SU-DHL-6 (cell line): ENCODE results near the gene FNBP1L.

Experiments
- H2AFZ ChIP-seq: fragments of 200-600 bp; sonication (generic); 2 replicates; pipeline ENCODE4 v1.6.1; 2014; ENCODE audit warnings: low read depth, mild to moderate bottlenecking, moderate library complexity, mixed read lengths, antibody characterized with exemption, low read length; ENCODE audit not compliant: severe bottlenecking
- H3F3A ChIP-seq: fragments of 200-600 bp; shearing (Covaris generic); 2 replicates; pipeline ENCODE4 v1.6.0; 2016; ENCODE audit warnings: antibody characterized with exemption, mild to moderate bottlenecking; ENCODE audit not compliant: insufficient read depth
- H3K27ac ChIP-seq: fragments of 200-600 bp; sonication (generic); 2 replicates; pipeline ENCODE4 v1.5.1; 2016; ENCODE audit warnings: low read depth, mild to moderate bottlenecking, low read length, moderate library complexity, mixed read lengths
- H3K27me3 ChIP-seq: fragments of 200-600 bp; sonication (generic), shearing (Covaris generic); 2 replicates; pipeline ENCODE4 v1.6.0; 2014; ENCODE audit warnings: mild to moderate bottlenecking, low read length
- H3K36me3 ChIP-seq: fragments of 200-600 bp; sonication (generic); 2 replicates; pipeline ENCODE4 v1.6.1; 2014; ENCODE audit warnings: mild to moderate bottlenecking, low read length, mixed read lengths
- H3K4me2 ChIP-seq: fragments of 300-600, 200-600 bp; shearing (Covaris generic), sonication (generic); 2 replicates; pipeline ENCODE4 v1.6.0; 2014; ENCODE audit warnings: low read length, low read depth, mild to moderate bottlenecking; ENCODE audit not compliant: poor library complexity, severe bottlenecking
- H3K4me3 ChIP-seq: fragments of 200-600 bp; sonication (generic); 2 replicates; pipeline ENCODE4 v1.5.1; 2014; ENCODE audit warnings: antibody characterized with exemption, low read length, mild to moderate bottlenecking, mixed read lengths; ENCODE audit not compliant: insufficient read depth, poor library complexity, severe bottlenecking
- H3K79me2 ChIP-seq: fragments of 200-600 bp; sonication (generic); 2 replicates; pipeline ENCODE4 v1.6.1; 2014; ENCODE audit warnings: mild to moderate bottlenecking, low read length, moderate library complexity; ENCODE audit not compliant: insufficient read depth
- H3K9ac ChIP-seq: fragments of 200-600 bp; sonication (generic); 2 replicates; pipeline ENCODE4 v1.7.0; 2014; ENCODE audit warnings: mild to moderate bottlenecking, low read length
- H3K9me2 ChIP-seq: fragments of 200-600 bp; sonication (generic); replicated peaks from 2 replicates; pipeline ENCODE4 v1.6.1; 2014; ENCODE audit warnings: low read length; ENCODE audit not compliant: insufficient read depth
- H3K9me3 ChIP-seq: fragments of 200-600 bp; sonication (generic); 2 replicates; pipeline ENCODE4 v1.6.1; 2014; ENCODE audit warnings: low read length, mixed read lengths; ENCODE audit not compliant: insufficient read depth
- H4K20me1 ChIP-seq: fragments of 200-600 bp; sonication (generic); 2 replicates; pipeline ENCODE4 v1.6.1; 2014; ENCODE audit warnings: low read depth, mild to moderate bottlenecking, antibody characterized with exemption, low read length, moderate library complexity, mixed read lengths
- EZH2phosphoT487 ChIP-seq: fragments of 200-600 bp; sonication (generic), shearing (Covaris generic); conservative IDR thresholded peaks from 2 replicates; pipeline ENCODE4 v1.6.1; 2018; ENCODE audit warnings: mild to moderate bottlenecking, antibody characterized with exemption, low read length, moderate library complexity, mixed read lengths
- TF ChIP-seq, protein P1 (sequence below): fragments of 200-600 bp; sonication (generic); IDR thresholded peaks from one replicate; pipeline ENCODE4 v1.5.1; 2017; ENCODE audit warnings: antibody characterized with exemption, mild to moderate bottlenecking, low read length, moderate library complexity; ENCODE audit not compliant: insufficient read depth, poor library complexity, severe bottlenecking

Gene FNBP1L

DNA sequence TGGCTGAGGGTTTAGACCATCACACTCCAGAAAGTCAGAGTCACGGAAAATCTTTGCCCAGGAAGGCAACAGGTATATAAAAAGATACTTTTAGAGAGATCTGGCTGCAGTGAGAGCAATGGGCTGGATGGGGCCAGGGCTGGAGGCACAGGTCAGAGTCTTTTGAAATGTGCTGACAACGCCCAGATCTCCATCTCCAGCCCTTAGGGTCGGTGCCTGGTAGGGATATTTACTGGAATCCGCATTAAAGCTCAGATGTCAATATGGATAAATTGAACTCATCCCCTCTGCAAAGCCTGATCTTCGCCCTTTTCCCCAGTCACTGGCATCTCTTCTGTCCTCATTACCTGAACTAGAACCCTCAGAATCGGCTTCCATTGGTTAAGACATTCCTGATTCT, 151.6 kb downstream of the FNBP1L start:
- no peaks in the 10 kb centered on the region for H3K36me3 ChIP-seq
- no peaks in the 10 kb centered on the region for H3K27me3 ChIP-seq
- H3K9ac ChIP-seq = no peak overlapping the region
- no peak overlapping the region for H2AFZ ChIP-seq
- no peaks in the 10 kb centered on the region for H3F3A ChIP-seq
- no peaks in the 10 kb centered on the region for H4K20me1 ChIP-seq
- no peaks in the 10 kb centered on the region for H3K79me2 ChIP-seq
- no peak overlapping the region for H3K27ac ChIP-seq
- no peak overlapping the region for H3K4me3 ChIP-seq
- TF ChIP-seq, protein P1, sequence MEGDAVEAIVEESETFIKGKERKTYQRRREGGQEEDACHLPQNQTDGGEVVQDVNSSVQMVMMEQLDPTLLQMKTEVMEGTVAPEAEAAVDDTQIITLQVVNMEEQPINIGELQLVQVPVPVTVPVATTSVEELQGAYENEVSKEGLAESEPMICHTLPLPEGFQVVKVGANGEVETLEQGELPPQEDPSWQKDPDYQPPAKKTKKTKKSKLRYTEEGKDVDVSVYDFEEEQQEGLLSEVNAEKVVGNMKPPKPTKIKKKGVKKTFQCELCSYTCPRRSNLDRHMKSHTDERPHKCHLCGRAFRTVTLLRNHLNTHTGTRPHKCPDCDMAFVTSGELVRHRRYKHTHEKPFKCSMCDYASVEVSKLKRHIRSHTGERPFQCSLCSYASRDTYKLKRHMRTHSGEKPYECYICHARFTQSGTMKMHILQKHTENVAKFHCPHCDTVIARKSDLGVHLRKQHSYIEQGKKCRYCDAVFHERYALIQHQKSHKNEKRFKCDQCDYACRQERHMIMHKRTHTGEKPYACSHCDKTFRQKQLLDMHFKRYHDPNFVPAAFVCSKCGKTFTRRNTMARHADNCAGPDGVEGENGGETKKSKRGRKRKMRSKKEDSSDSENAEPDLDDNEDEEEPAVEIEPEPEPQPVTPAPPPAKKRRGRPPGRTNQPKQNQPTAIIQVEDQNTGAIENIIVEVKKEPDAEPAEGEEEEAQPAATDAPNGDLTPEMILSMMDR = no peak
- no peak for TF ChIP-seq EZH2phosphoT487
- no peaks in the 10 kb centered on the region for H3K9me2 ChIP-seq
- no peaks in the 10 kb centered on the region for H3K9me3 ChIP-seq
- no peak overlapping the region for H3K4me2 ChIP-seq

DNA sequence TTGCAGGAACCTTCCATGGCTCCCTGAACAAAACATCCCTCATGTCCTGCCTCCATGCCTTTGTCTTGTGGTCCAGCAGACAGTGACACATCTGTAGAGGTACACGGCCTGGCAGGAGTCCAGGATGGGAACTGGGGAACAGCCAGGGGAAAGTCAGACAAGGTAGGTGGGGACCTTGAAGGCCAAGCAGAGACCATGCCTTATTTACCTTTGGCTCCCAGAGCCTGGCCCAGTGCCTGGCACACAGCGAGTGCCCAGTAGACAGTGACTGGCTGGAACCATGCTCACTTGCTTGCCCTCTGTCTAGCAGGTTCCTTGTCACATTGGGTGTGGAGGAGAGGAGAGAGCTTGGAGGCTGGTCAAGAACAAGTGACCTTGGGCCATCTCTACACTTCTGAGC, 152.7 kb downstream of the FNBP1L start:
- no peaks in the 10 kb centered on the region for H4K20me1 ChIP-seq
- H3K27me3 ChIP-seq = no peaks in the 10 kb centered on the region
- H2AFZ ChIP-seq = no peak overlapping the region
- H3K27ac ChIP-seq = no peak overlapping the region
- H3K4me2 ChIP-seq = no peak overlapping the region
- no peaks in the 10 kb centered on the region for H3K9me3 ChIP-seq
- H3K9ac ChIP-seq = no peak overlapping the region
- H3K79me2 ChIP-seq = no peaks in the 10 kb centered on the region
- no peaks in the 10 kb centered on the region for H3K9me2 ChIP-seq
- H3K4me3 ChIP-seq = no peak overlapping the region
- TF ChIP-seq, protein P1 = no peak
- TF ChIP-seq EZH2phosphoT487 = no peak
- no peaks in the 10 kb centered on the region for H3F3A ChIP-seq
- no peaks in the 10 kb centered on the region for H3K36me3 ChIP-seq

DNA sequence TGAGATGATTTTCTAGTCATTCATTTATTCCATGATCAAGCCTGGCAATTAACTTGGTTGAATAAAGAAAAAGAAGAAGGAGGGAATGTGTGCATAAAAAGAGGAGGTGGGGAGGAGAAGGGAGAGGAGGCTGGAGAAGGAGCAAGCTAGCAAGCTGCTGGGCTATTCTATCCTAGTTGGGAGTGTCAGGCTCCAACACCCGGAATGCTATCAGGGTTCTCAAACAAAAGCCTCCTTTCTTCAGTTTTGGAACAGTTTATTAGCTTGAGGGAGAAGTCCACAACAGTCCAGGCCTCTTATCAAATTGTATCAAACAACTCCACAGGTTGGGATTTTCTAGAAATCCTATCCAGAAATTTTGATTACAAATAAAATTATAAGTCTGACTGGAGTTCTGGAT, 153.8 kb downstream of the FNBP1L start:
- no peaks in the 10 kb centered on the region for H3K79me2 ChIP-seq
- no peak overlapping the region for H3K4me2 ChIP-seq
- no peak overlapping the region for H3K4me3 ChIP-seq
- no peak overlapping the region for H3K27ac ChIP-seq
- H3K9me2 ChIP-seq = no peaks in the 10 kb centered on the region
- H3K27me3 ChIP-seq = no peaks in the 10 kb centered on the region
- H2AFZ ChIP-seq = no peak overlapping the region
- no peaks in the 10 kb centered on the region for H3K9me3 ChIP-seq
- TF ChIP-seq EZH2phosphoT487 = no peak
- TF ChIP-seq, protein P1 = no peak
- H4K20me1 ChIP-seq = no peaks in the 10 kb centered on the region
- no peaks in the 10 kb centered on the region for H3F3A ChIP-seq
- H3K36me3 ChIP-seq = no peaks in the 10 kb centered on the region
- H3K9ac ChIP-seq = no peak overlapping the region
